Keratinocyte (primary cell): ENCODE measurements around the gene HEYL.

Source experiments
- EZH2 ChIP-seq: IDR thresholded peaks from one replicate; pipeline ENCODE4 v1.6.1; 2012; ENCODE audit warnings: inconsistent platforms, mild to moderate bottlenecking, low read length, moderate library complexity
- TF ChIP-seq, protein P1 (sequence below), 3 experiments: IDR thresholded peaks in 1 of 3; conservative IDR thresholded peaks in 1 of 3; optimal IDR thresholded peaks in 1 of 3; 2 replicates in 2 of 3; 3 replicates in 1 of 3; pipeline versions ENCODE3 to v1.5.1; 2011; ENCODE audit warnings: low read length in 3 of 3, mild to moderate bottlenecking in 3 of 3, moderate library complexity in 2 of 3, control low read depth in 1 of 3, inconsistent platforms in 1 of 3; ENCODE audit not compliant: insufficient read depth in 2 of 3; ENCODE audit errors: extremely low read depth in 1 of 3

DNA sequence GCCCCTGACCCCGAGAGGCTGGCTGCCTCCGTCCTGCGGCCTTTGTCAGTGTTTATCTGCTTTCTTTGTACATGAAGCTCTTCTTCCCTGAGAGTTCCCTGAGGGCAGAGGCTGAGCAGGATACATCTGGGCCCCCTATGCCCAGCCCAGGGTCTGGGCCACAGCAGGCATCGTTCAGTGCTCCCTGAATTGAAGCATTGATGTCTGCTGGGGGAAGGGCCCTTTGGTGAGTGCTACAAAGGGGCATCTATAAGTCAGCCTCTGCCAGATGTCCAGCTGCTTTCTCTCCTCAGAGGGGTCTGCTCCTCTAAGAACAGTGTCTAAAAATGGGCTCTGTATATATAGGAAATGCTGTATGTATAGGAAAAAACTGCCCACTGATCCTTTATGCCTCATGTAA is 2.1 kb downstream of the HEYL start:
- TF ChIP-seq, protein P1, sequence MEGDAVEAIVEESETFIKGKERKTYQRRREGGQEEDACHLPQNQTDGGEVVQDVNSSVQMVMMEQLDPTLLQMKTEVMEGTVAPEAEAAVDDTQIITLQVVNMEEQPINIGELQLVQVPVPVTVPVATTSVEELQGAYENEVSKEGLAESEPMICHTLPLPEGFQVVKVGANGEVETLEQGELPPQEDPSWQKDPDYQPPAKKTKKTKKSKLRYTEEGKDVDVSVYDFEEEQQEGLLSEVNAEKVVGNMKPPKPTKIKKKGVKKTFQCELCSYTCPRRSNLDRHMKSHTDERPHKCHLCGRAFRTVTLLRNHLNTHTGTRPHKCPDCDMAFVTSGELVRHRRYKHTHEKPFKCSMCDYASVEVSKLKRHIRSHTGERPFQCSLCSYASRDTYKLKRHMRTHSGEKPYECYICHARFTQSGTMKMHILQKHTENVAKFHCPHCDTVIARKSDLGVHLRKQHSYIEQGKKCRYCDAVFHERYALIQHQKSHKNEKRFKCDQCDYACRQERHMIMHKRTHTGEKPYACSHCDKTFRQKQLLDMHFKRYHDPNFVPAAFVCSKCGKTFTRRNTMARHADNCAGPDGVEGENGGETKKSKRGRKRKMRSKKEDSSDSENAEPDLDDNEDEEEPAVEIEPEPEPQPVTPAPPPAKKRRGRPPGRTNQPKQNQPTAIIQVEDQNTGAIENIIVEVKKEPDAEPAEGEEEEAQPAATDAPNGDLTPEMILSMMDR (optimal IDR thresholded peaks at IDR 0.05 in 1 of 3, IDR thresholded peaks at IDR 0.05 in 1 of 3, conservative IDR thresholded peaks at IDR 0.05 in 1 of 3; ENCODE audit: extremely low read depth in 1 of 3, insufficient read depth in 2 of 3, low read length in 3 of 3), result no peak
- no peak for TF ChIP-seq EZH2
